Loucy (cell line): Measurements from ENCODE around the gene ARHGAP42.

ENCODE experiments used
- H2AFZ ChIP-seq: fragments of 200-600 bp; sonication (generic); 2 replicates; pipeline ENCODE4 v1.6.0; 2016; ENCODE audit warnings: antibody characterized with exemption, mild to moderate bottlenecking, low read length, moderate library complexity
- H3F3A ChIP-seq: fragments of 200-600 bp; 2 replicates; pipeline ENCODE4 v1.6.0; 2016; ENCODE audit warnings: antibody characterized with exemption, low read depth, mild to moderate bottlenecking
- H3K27me3 ChIP-seq: fragments of 200-600 bp; sonication (generic); 2 replicates; pipeline ENCODE4 v1.6.1; 2014; ENCODE audit warnings: low read length, mild to moderate bottlenecking; ENCODE audit not compliant: insufficient read depth, poor library complexity, severe bottlenecking
- H3K36me3 ChIP-seq: fragments of 200-600 bp; sonication (generic); 2 replicates; pipeline ENCODE4 v1.6.1; 2016; ENCODE audit warnings: low read length; ENCODE audit not compliant: insufficient read depth
- H3K4me1 ChIP-seq: fragments of 200-600 bp; sonication (generic); 2 replicates; pipeline ENCODE4 v1.5.1; 2014; ENCODE audit warnings: low read length, mild to moderate bottlenecking; ENCODE audit not compliant: insufficient read depth, poor library complexity, severe bottlenecking
- H3K4me2 ChIP-seq: fragments of 200-600 bp; sonication (generic); 2 replicates; pipeline ENCODE4 v1.6.0; 2014; ENCODE audit warnings: antibody characterized with exemption, low read length, low read depth, mild to moderate bottlenecking; ENCODE audit not compliant: poor library complexity, severe bottlenecking
- H3K4me3 ChIP-seq: fragments of 200-600 bp; sonication (generic); 2 replicates; pipeline ENCODE4 v1.5.1; 2014; ENCODE audit warnings: low read length, mild to moderate bottlenecking, mixed read lengths; ENCODE audit not compliant: poor library complexity, severe bottlenecking
- H3K79me2 ChIP-seq: fragments of 200-600 bp; sonication (generic); 2 replicates; pipeline ENCODE4 v1.6.1; 2014; ENCODE audit warnings: low read length; ENCODE audit not compliant: insufficient read depth
- H3K9ac ChIP-seq: fragments of 200-600 bp; sonication (generic); 2 replicates; pipeline ENCODE4 v1.6.0; 2014; ENCODE audit warnings: mild to moderate bottlenecking, low read depth, low read length, moderate library complexity; ENCODE audit not compliant: poor library complexity, severe bottlenecking
- H3K9me2 ChIP-seq: fragments of 200-600 bp; sonication (generic); replicated peaks from 2 replicates; pipeline ENCODE4 v1.6.1; 2016; ENCODE audit warnings: low read depth, low read length, mixed read lengths
- H3K9me3 ChIP-seq: fragments of 200-600 bp; sonication (generic); 2 replicates; pipeline ENCODE4 v1.6.1; 2014; ENCODE audit warnings: mild to moderate bottlenecking, antibody characterized with exemption, low read length, low read depth; ENCODE audit not compliant: insufficient read depth
- H4K20me1 ChIP-seq: fragments of 200-600 bp; sonication (generic); 2 replicates; pipeline ENCODE4 v1.6.0; 2014; ENCODE audit warnings: antibody characterized with exemption, low read length, mild to moderate bottlenecking; ENCODE audit not compliant: insufficient read depth, poor library complexity, severe bottlenecking
- CTCF ChIP-seq: fragments of 200-600 bp; sonication (generic); conservative IDR thresholded peaks from 2 replicates; pipeline ENCODE4 v1.5.1; 2014; ENCODE audit warnings: mild to moderate bottlenecking, antibody characterized with exemption, low read length
- EZH2phosphoT487 ChIP-seq: fragments of 200-600 bp; IDR thresholded peaks from 2 replicates; pipeline ENCODE4 v1.6.1; 2018; ENCODE audit warnings: antibody characterized with exemption, mild to moderate bottlenecking, moderate library complexity, borderline replicate concordance

Gene ARHGAP42

GRCh38 chr11:101003468-101003867 lies 316.4 kb downstream of the ARHGAP42 start:
- H3K79me2 ChIP-seq = no peaks in the 10 kb centered on the region

GRCh38 chr11:101008961-101009689 lies 322.0 kb downstream of the ARHGAP42 start:
- H3K9me3 ChIP-seq = no peaks in the 10 kb centered on the region
- no peaks in the 10 kb centered on the region for H3K79me2 ChIP-seq
- no peaks in the 10 kb centered on the region for H3K9me2 ChIP-seq
- H2AFZ ChIP-seq = no peak overlapping the region
- no peak overlapping the region for H3K9ac ChIP-seq
- no peaks in the 10 kb centered on the region for H3F3A ChIP-seq
- TF ChIP-seq CTCF (no peak), EZH2phosphoT487 (no peak)
- H3K36me3 ChIP-seq = no peaks in the 10 kb centered on the region
- H3K4me1 ChIP-seq = no peaks in the 10 kb centered on the region
- no peak overlapping the region for H3K4me2 ChIP-seq
- no peaks in the 10 kb centered on the region for H3K27me3 ChIP-seq
- H3K4me3 ChIP-seq = no peak overlapping the region
- no peaks in the 10 kb centered on the region for H4K20me1 ChIP-seq

More at GRCh38 chr11:101003468-101003867, 316.4 kb downstream of the ARHGAP42 start:
- H3K27me3 ChIP-seq = no peaks in the 10 kb centered on the region
- H3K4me3 ChIP-seq = no peak overlapping the region
- no peaks in the 10 kb centered on the region for H3K4me1 ChIP-seq
- H3K36me3 ChIP-seq = no peaks in the 10 kb centered on the region
- no peak for TF ChIP-seq EZH2phosphoT487
- TF ChIP-seq CTCF = no peak; the same call in 1 of the 2 replicates
- H4K20me1 ChIP-seq = no peaks in the 10 kb centered on the region
- no peak overlapping the region for H2AFZ ChIP-seq
- no peak overlapping the region for H3K4me2 ChIP-seq
- no peaks in the 10 kb centered on the region for H3F3A ChIP-seq
- no peaks in the 10 kb centered on the region for H3K9me3 ChIP-seq
- H3K9ac ChIP-seq = no peak overlapping the region
- H3K9me2 ChIP-seq = no peaks in the 10 kb centered on the region

GRCh38 chr11:101009690-101010055 lies 322.6 kb downstream of the ARHGAP42 start:
- no peaks in the 10 kb centered on the region for H3K27me3 ChIP-seq
- no peaks in the 10 kb centered on the region for H4K20me1 ChIP-seq
- no peak overlapping the region for H2AFZ ChIP-seq
- H3K4me1 ChIP-seq = no peaks in the 10 kb centered on the region
- no peak overlapping the region for H3K4me2 ChIP-seq
- H3K4me3 ChIP-seq = no peak overlapping the region
- H3K9me3 ChIP-seq = no peaks in the 10 kb centered on the region
- no peaks in the 10 kb centered on the region for H3K9me2 ChIP-seq
- no peaks in the 10 kb centered on the region for H3F3A ChIP-seq
- no peaks in the 10 kb centered on the region for H3K79me2 ChIP-seq
- no peak overlapping the region for H3K9ac ChIP-seq
- no peaks in the 10 kb centered on the region for H3K36me3 ChIP-seq
- TF ChIP-seq CTCF (no peak), EZH2phosphoT487 (no peak)
